ENCODE results near the gene GLB1L2. TPM values are rescaled to one million over a fixed set of nuclear protein-coding genes. Genes with fewer than 3 reads are reported as not detected.
"Not testable (repeated sequence)": the region's sequence is repeated elsewhere in the genome, so short reads cannot be mapped to it uniquely, and the experiment has no call there.

GLB1L2 gene
- total RNA-seq, 2 donors from 2014 or later, result 9.9 to 12.5 TPM

GRCh38 chr11:134342572-134343340 is 11.0 kb downstream of the GLB1L2 start:
- peaks cover 2% of the 10 kb centered on the region for H3K27me3 Mint-ChIP-seq (ENCODE audit: insufficient read depth)
- H3K4me1 Mint-ChIP-seq, result no peaks in the 10 kb centered on the region
- Histone ChIP-seq H3K9me3 (ENCODE audit: control insufficient read depth, low read length) (no peaks in the 10 kb centered on the region), H3K4me1 (ENCODE audit: control insufficient read depth, insufficient read depth, low read length) (no peaks in the 10 kb centered on the region), H3K27ac (ENCODE audit: low read depth, low read length) (no peak overlapping the region), H3K4me3 (ENCODE audit: low read length) (no peak overlapping the region), H3K27me3 (ENCODE audit: control insufficient read depth, insufficient read depth, low read length, poor library complexity, severe bottlenecking) (no peaks in the 10 kb centered on the region), H3K36me3 (ENCODE audit: control insufficient read depth, insufficient read depth, low read length) (no peaks in the 10 kb centered on the region), H3K9ac (ENCODE audit: extremely low read depth, low read length, poor library complexity, severe bottlenecking) (no peak overlapping the region)
- 95 to 98% methylated on average over 24 to 30 of the region's 30 CpGs for WGBS, 2 experiments (ENCODE audit: insufficient coverage in 1 of 2, insufficient read length in 1 of 2)
- H3K27ac Mint-ChIP-seq, result no peak overlapping the region
- H3K9me3 Mint-ChIP-seq, result no peaks in the 10 kb centered on the region
- DNase-seq, result no peak
- TF ChIP-seq CTCF (conservative IDR thresholded peaks at IDR 0.05), result no peak
- no peaks in the 10 kb centered on the region for H3K36me3 Mint-ChIP-seq (ENCODE audit: low read depth)
- H3K4me3 Mint-ChIP-seq, result no peak overlapping the region

- no peak for TF ChIP-seq CTCF (conservative IDR thresholded peaks at IDR 0.05)
- H3K4me1 Mint-ChIP-seq, result no peaks in the 10 kb centered on the region
- H3K4me1 ChIP-seq (ENCODE audit: control insufficient read depth, insufficient read depth, low read length), result no peaks in the 10 kb centered on the region
- no peak overlapping the region for H3K27ac Mint-ChIP-seq
- H3K27ac ChIP-seq (ENCODE audit: low read depth, low read length), result no peak overlapping the region
- WGBS, 2 experiments (ENCODE audit: insufficient coverage in 1 of 2, insufficient read length in 1 of 2), result 90 to 91% methylated on average over 15 of the region's 15 CpGs
- no peak overlapping the region for H3K9ac ChIP-seq (ENCODE audit: extremely low read depth, low read length, poor library complexity, severe bottlenecking)
- peaks cover 2% of the 10 kb centered on the region for H3K27me3 Mint-ChIP-seq (ENCODE audit: insufficient read depth)
- H3K27me3 ChIP-seq (ENCODE audit: control insufficient read depth, insufficient read depth, low read length, poor library complexity, severe bottlenecking), result no peaks in the 10 kb centered on the region
- no peaks in the 10 kb centered on the region for H3K36me3 ChIP-seq (ENCODE audit: control insufficient read depth, insufficient read depth, low read length)
- no peaks in the 10 kb centered on the region for H3K36me3 Mint-ChIP-seq (ENCODE audit: low read depth)
- DNase-seq, result no peak
- no peak overlapping the region for H3K4me3 Mint-ChIP-seq
- H3K9me3 ChIP-seq (ENCODE audit: control insufficient read depth, low read length), result no peaks in the 10 kb centered on the region
- H3K9me3 Mint-ChIP-seq, result no peaks in the 10 kb centered on the region
- H3K4me3 ChIP-seq (ENCODE audit: low read length), result no peak overlapping the region
These were observed 11.9 kb downstream of the GLB1L2 start for GRCh38 chr11:134343646-134344045.

DNA sequence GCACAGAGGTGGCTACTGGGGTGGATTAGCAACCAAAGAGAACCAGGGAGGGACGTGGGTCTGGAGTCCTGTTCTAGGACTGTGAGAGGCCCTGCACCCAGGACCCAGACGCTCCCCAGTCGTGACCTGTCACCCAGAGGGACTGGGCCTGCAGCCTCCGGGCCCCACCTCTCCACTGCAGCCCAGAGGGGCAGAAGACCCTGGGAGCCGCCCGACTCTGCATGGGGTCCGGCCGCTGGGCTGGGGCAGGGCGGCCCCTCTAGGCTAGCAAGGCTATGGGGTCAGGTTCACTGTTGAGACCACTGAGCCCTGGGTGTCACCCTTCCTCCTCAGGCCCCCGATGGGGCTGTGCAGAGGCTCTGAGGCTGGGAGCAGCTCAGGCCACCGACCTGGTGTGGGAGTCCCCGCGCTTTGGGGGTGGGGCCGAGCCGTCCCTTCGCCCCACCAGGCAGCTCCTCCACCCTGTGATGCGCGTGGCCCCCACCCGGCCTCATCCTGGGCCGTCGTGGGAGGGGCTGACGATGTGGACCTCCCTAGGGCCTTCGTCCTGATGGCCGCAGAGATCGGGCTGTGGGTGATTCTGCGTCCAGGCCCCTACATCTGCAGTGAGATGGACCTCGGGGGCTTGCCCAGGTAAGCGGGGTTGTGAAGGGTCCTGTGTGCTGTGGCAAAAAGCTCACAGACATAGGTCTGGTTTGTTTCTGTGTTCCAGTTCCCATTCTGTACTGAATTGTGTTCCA is 12.9 kb downstream of the GLB1L2 start:
- not testable (repeated sequence) for H3K4me1 ChIP-seq (ENCODE audit: control insufficient read depth, insufficient read depth, low read length); H3K27ac Mint-ChIP-seq; H3K4me1 Mint-ChIP-seq; H3K27me3 ChIP-seq (ENCODE audit: control insufficient read depth, insufficient read depth, low read length, poor library complexity, severe bottlenecking); H3K36me3 Mint-ChIP-seq (ENCODE audit: low read depth); H3K36me3 ChIP-seq (ENCODE audit: control insufficient read depth, insufficient read depth, low read length); H3K27ac ChIP-seq (ENCODE audit: low read depth, low read length); H3K9me3 Mint-ChIP-seq; H3K27me3 Mint-ChIP-seq (ENCODE audit: insufficient read depth); H3K9me3 ChIP-seq (ENCODE audit: control insufficient read depth, low read length); H3K9ac ChIP-seq (ENCODE audit: extremely low read depth, low read length, poor library complexity, severe bottlenecking); DNase-seq; H3K4me3 ChIP-seq (ENCODE audit: low read length); H3K4me3 Mint-ChIP-seq
- 87 to 99% methylated on average over 14 to 26 of the region's 28 CpGs for WGBS, 2 experiments (ENCODE audit: insufficient coverage in 1 of 2, insufficient read length in 1 of 2)
